Activated CD4-positive, CD25-positive, alpha-beta regulatory T cell treated with anti-CD3 and anti-CD28 coated beads, Interleukin-2, amount 50 U/mL, for 72 hours (primary cell): ENCODE data around the gene SAMD4B.

Experiments used
- DNase-seq: peaks from one replicate; pipeline ENCODE4 v3.0.0; 2021

The SAMD4B gene

DNA sequence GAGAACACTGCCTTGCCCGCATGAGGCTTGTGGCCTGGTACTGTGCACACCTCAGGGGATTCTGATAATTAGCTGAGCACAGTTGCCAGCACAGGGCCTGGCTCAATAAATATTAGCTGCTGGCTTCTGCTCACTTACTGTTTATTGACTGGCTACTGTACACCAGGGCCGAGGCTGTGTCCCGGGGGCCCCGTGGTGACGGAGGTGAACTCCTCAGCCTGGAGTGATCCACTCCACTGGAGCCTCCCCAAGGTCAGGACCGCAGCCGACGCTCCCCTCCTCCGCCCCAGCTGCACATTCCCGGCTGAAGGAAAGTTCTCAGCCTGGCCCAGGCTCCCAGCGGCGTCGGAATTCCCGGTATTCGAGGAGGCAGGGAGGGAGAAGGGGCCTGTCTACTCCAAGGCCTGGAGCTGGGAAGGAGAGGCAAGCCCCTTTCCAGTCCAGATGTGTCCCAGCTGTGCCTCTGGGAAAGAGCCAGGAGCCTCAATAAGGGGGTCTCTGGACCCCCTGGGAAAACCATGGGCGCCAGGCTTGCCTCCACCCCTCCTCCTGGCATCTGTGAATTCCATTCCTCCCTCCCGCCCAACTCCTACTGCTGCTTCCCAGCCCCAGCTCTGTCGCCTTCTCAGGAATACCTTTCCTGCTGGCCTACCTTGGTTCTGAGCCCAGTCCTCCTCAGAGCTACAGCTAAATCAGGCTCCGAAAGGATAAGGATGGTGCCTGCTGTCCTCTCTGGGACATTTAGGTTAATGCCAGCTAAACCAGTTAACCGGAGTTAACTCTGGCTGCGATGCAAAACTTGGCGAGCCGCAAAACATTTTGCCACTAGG is 86.3 kb downstream of the SAMD4B start:
- DNase-seq, result no peak

DNA sequence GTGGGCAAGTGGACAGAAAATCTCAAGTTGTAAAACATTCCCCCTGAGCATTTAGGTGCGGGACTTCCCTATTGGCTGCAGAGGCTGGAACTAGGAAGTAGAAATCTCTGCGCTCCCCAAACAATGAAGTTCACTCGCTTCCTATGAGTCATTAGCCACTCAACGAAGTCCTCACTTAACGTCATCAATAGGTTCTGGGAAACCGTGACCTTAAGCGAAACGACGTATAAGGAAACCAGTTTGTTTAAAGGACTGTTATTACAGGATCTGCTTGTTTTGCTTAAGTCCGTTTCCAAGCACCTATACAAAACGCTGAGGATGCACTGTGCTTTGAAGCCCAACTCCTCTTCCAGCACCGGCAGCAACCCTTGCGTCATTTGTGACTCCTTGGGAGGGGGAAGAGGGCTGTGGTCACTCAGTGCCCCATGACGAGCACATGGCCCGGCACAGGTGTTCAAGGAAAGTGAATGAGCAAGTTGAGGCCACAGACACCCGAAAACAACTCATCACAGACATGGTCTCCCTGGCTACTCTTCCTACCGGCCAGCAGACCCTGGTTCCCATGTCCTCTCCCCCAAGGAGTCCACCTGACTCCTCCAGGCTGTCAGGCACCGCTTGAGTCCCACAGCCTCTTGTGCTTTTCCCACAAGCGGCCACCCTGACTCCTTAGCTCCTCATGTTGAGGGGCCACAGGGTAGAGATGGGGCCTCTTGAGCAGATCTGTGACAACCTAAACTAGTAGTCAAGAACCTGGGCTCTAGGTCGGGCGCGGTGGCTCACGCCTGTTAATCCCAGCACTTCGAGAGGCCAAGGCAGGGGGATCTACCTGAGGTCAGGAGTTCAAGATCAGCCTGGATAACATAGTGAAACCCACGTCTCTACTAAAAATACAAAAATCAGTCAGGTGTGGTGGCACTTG is 88.7 kb downstream of the SAMD4B start:
- DNase-seq, result peak; percentile 69

DNA sequence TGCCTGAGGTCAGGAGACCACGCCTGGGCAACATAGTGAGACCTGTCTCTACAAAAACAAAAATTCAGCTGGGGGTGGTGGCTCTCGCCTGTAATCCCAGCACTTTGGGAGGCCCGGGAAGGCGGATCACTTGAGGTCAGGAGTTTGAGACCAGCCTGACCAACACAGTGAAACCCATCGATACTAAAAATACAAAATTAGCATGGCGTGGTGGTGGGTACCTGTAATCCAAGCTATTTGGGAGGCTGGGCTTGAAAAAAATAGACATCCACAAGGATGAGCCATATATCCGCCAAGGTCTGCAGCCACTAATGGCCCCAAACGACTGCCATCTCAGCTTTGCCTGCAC is 90.4 kb downstream of the SAMD4B start:
- DNase-seq, result no peak

DNA sequence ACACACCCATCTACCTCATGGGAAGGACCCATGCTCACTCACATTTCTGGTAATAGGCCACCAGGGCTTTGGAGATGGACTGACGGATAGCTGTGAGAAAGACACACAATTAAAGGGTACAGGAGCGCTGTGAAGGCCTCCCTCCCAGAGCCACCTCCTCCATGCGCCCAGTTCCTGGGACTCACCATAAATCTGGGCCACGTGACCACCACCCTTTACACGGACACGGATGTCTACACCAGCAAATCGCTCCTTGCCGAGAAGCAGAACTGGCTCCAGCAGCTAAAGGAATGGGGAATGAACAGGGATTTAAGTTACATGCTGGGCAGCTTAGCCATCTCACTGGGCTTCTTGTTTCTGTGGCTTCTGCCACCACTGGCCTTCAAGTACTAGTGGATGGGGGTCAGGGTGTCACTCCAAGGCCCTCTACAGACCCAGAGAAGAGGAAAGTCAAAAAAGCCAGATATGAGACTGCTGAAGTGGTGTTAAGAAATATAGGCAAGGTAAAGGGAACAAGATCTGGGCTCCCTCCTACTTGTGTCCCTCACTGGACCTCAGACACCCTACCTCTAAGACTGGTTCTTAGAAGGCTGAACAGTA is 91.4 kb downstream of the SAMD4B start:
- DNase-seq, result no peak

DNA sequence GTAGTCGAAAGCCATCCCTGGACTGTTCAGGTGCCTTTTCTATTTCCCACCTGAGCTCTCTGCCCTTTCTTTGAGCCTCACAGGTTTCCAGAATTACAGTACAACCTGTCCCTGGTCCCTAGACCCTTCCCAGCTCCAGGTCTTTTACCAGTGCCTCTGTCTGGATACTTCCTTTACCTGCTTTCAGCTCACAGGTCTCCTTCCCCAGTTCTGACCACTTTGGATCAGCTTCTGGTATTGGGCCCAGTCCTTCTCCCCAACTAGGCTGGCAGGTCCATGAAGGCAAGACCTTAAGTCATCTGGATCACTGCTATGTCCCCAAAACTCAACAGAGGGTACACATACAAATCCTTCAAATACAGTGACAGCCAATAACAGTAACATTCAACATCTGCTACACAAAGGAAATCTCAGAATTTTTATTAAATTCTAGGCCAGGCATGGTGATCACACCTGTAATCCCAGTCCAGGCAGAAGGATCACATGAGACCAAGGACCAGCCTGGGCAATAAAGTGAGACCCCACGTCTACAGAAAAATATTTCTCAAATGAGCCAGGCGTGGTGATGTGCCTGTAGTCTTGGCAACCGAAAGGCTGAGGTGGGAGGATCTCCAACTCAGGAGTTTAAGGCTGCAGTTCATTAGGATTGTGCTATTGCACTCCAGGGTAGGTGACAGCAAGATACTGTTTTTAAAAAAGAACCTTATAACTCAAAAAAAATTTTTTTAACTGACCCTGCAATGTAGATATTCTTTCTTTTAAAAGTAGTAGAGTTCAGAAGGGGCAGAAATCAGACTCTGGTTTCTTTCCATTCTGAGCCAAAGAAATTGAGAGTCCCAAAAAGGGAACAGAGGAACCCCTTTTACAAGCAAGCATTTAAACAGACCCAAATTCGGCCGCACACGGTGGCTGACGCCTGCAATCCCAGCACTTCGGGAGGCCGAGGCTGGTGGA is 92.2 kb downstream of the SAMD4B start:
- DNase-seq, result no peak
